H1 (cell line): ENCODE data around the gene RICTOR. TPM values are rescaled to one million over a fixed set of nuclear protein-coding genes. Genes with fewer than 3 reads are reported as not detected.

Experiments
- CTCF ChIA-PET: fragments of 300-600 bp; sonication (Branson Sonifier 250); formaldehyde crosslinking; loops from one replicate; lab custom pipeline; 2021; ENCODE audit not compliant: partially characterized antibody; lab: Charles Lee
- POLR2A ChIA-PET: fragments of 300-600 bp; sonication (Branson Sonifier 250); formaldehyde crosslinking; loops from one replicate; lab custom pipeline; 2021; ENCODE audit warnings: inconsistent platforms; ENCODE audit not compliant: partially characterized antibody; lab: Charles Lee
- DNase-seq, 2 experiments: peaks; one replicate each; pipeline versions ENCODE4 v3.0.0 to v3.0.0-alpha.2; 2010 to 2022; ENCODE audit warnings: low spot score in 2 of 2, low read depth in 1 of 2, mixed read lengths in 1 of 2
- FAIRE-seq: peaks from 2 replicates; lab custom pipeline; 2011; peaks lifted over from hg19 to GRCh38; lab: Jason Lieb, UNC
- H2AFZ ChIP-seq: 2 replicates; pipeline ENCODE4 v1.8.1; 2012; ENCODE audit warnings: low read length, inconsistent platforms
- H2AK5ac ChIP-seq: 2 replicates; pipeline ENCODE4 v1.6.1; 2013; ENCODE audit warnings: low read depth, low read length
- H2BK120ac ChIP-seq: replicated peaks from 2 replicates; pipeline ENCODE3; 2013; ENCODE audit warnings: low read depth, low read length, inconsistent platforms
- H2BK12ac ChIP-seq: 2 replicates; pipeline ENCODE4 v1.6.1; 2013; ENCODE audit warnings: low read depth, low read length
- H2BK15ac ChIP-seq: 2 replicates; pipeline ENCODE4 v1.6.1; 2013; ENCODE audit warnings: low read length
- H2BK20ac ChIP-seq: 2 replicates; pipeline ENCODE4 v1.6.1; 2013; ENCODE audit warnings: low read length
- H2BK5ac ChIP-seq: 2 replicates; pipeline ENCODE4 v1.6.1; 2013; ENCODE audit warnings: low read depth, low read length
- H3K14ac ChIP-seq: 2 replicates; pipeline ENCODE4 v1.6.1; 2013; ENCODE audit warnings: inconsistent platforms; ENCODE audit not compliant: insufficient read length
- H3K18ac ChIP-seq: 2 replicates; pipeline ENCODE4 v1.6.1; 2013; ENCODE audit warnings: low read length; ENCODE audit errors: extremely low read depth
- H3K23ac ChIP-seq: 2 replicates; pipeline ENCODE4 v1.6.1; 2013; ENCODE audit warnings: inconsistent platforms; ENCODE audit not compliant: insufficient read length
- H3K23me2 ChIP-seq: 2 replicates; pipeline ENCODE4 v1.6.1; 2013; ENCODE audit warnings: low read depth, low read length
- H3K27ac ChIP-seq: 2 replicates; pipeline ENCODE4 v1.6.1; 2011; ENCODE audit warnings: low read depth, low read length, inconsistent platforms
- H3K27me3 ChIP-seq, 4 experiments: replicated peaks in 1 of 4; 1 replicate in 1 of 4; 2 replicates in 3 of 4; pipeline versions ENCODE4 v1.6.1 to v1.8.1; 2011 to 2013; ENCODE audit warnings: low read length in 3 of 4, mild to moderate bottlenecking in 3 of 4, inconsistent platforms in 2 of 4, mixed read lengths in 2 of 4, moderate library complexity in 1 of 4; ENCODE audit not compliant: control insufficient read depth in 3 of 4, insufficient read depth in 3 of 4; ENCODE audit errors: extremely low read depth in 1 of 4
- H3K36me3 ChIP-seq, 4 experiments: 2 replicates each; pipeline versions ENCODE4 v1.6.1 to v1.8.1; 2011 to 2013; ENCODE audit warnings: mild to moderate bottlenecking in 4 of 4, low read length in 3 of 4, moderate library complexity in 2 of 4, control low read depth in 1 of 4, inconsistent platforms in 1 of 4; ENCODE audit not compliant: insufficient read depth in 4 of 4, control insufficient read depth in 2 of 4
- H3K4ac ChIP-seq: replicated peaks from 2 replicates; pipeline ENCODE3; 2013; ENCODE audit warnings: low read length, low read depth, mixed read lengths, inconsistent platforms; ENCODE audit not compliant: insufficient read length
- H3K4me1 ChIP-seq, 4 experiments: replicated peaks in 1 of 4; 1 replicate in 1 of 4; 2 replicates in 3 of 4; pipeline versions ENCODE4 v1.6.1 to v1.8.1; 2011 to 2013; ENCODE audit warnings: low read length in 3 of 4, inconsistent platforms in 2 of 4, mixed read lengths in 1 of 4; ENCODE audit not compliant: insufficient read depth in 4 of 4, control insufficient read depth in 3 of 4
- H3K4me2 ChIP-seq, 2 experiments: 2 replicates each; pipeline versions ENCODE4 v1.6.1 to v1.8.1; 2011 to 2013; ENCODE audit warnings: low read depth in 2 of 2, low read length in 2 of 2, control low read depth in 1 of 2, inconsistent platforms in 1 of 2, mild to moderate bottlenecking in 1 of 2; ENCODE audit not compliant: insufficient read depth in 1 of 2
- H3K4me3 ChIP-seq, 4 experiments: fragments of 200-600, 300-600 bp in 1 of 4; sonication (generic), shearing (Covaris generic), sonication (Bioruptor Twin) in 1 of 4; 2 replicates each; pipeline versions ENCODE4 v1.5.1 to v1.8.1; 2011 to 2016; ENCODE audit warnings: low read length in 4 of 4, low read depth in 3 of 4, control low read depth in 2 of 4, inconsistent platforms in 2 of 4, mild to moderate bottlenecking in 2 of 4, mixed read lengths in 1 of 4, moderate library complexity in 1 of 4; ENCODE audit not compliant: insufficient read depth in 2 of 4; ENCODE audit errors: extremely low read depth in 1 of 4
- H3K56ac ChIP-seq: replicated peaks from 2 replicates; pipeline ENCODE3; 2013; ENCODE audit warnings: low read depth, mild to moderate bottlenecking, mixed read lengths, low read length, inconsistent platforms; ENCODE audit not compliant: insufficient read length
- H3K79me1 ChIP-seq: 2 replicates; pipeline ENCODE4 v1.6.1; 2013; ENCODE audit warnings: low read depth, low read length, control low read depth
- H3K79me2 ChIP-seq, 2 experiments: 2 replicates each; pipeline versions ENCODE4 v1.6.1 to v1.8.1; 2012 to 2013; ENCODE audit warnings: low read length in 2 of 2, mild to moderate bottlenecking in 2 of 2, inconsistent platforms in 1 of 2; ENCODE audit not compliant: insufficient read depth in 2 of 2, control insufficient read depth in 1 of 2
- H3K9ac ChIP-seq, 4 experiments: replicated peaks in 1 of 4; 1 replicate in 1 of 4; 2 replicates in 3 of 4; pipeline versions ENCODE4 v1.6.1 to v1.8.1; 2011 to 2013; ENCODE audit warnings: low read depth in 3 of 4, low read length in 3 of 4, control low read depth in 2 of 4, mild to moderate bottlenecking in 2 of 4, moderate library complexity in 2 of 4, inconsistent platforms in 1 of 4; ENCODE audit errors: extremely low read depth in 1 of 4
- H3K9me3 ChIP-seq, 2 experiments: 2 replicates each; pipeline versions ENCODE4 v1.6.1 to v1.8.1; 2012 to 2013; ENCODE audit warnings: mild to moderate bottlenecking in 2 of 2, moderate library complexity in 2 of 2, control low read depth in 1 of 2, inconsistent platforms in 1 of 2, low read depth in 1 of 2, low read length in 1 of 2, mixed read lengths in 1 of 2; ENCODE audit not compliant: insufficient read depth in 2 of 2
- H4K20me1 ChIP-seq, 2 experiments: replicated peaks in 1 of 2; 2 replicates each; pipeline versions ENCODE3 to v1.8.1; 2011 to 2013; ENCODE audit warnings: inconsistent platforms in 2 of 2, low read length in 2 of 2, mild to moderate bottlenecking in 1 of 2; ENCODE audit not compliant: insufficient read depth in 2 of 2, control insufficient read depth in 1 of 2
- H4K5ac ChIP-seq: 2 replicates; pipeline ENCODE4 v1.6.1; 2013; ENCODE audit warnings: low read length, low read depth, mixed read lengths, inconsistent platforms; ENCODE audit not compliant: insufficient read length
- H4K8ac ChIP-seq: 2 replicates; pipeline ENCODE4 v1.8.0; 2013; ENCODE audit warnings: mild to moderate bottlenecking, moderate library complexity, low read length, inconsistent platforms; ENCODE audit not compliant: insufficient read depth; ENCODE audit errors: extremely low read depth
- H4K91ac ChIP-seq: replicated peaks from 2 replicates; pipeline ENCODE3; 2013; ENCODE audit warnings: low read length, mixed read lengths, inconsistent platforms; ENCODE audit not compliant: insufficient read length
- ASH2L ChIP-seq: fragments of 200-600, 300-600 bp; sonication (generic); IDR thresholded peaks from one replicate; pipeline ENCODE4 v1.7.1; 2017; ENCODE audit warnings: low read length
- EP300 ChIP-seq, 2 experiments: IDR thresholded peaks; 1 replicate in 1 of 2; 2 replicates in 1 of 2; pipeline ENCODE4 v1.6.1; 2011 to 2012; ENCODE audit warnings: low read depth in 2 of 2, low read length in 2 of 2, mild to moderate bottlenecking in 2 of 2, borderline replicate concordance in 1 of 2, inconsistent platforms in 1 of 2, moderate library complexity in 1 of 2
- GTF2F1 ChIP-seq: IDR thresholded peaks from 2 replicates; pipeline ENCODE4 v1.6.1; 2012; ENCODE audit warnings: low read depth, low read length, improper control_type of control experiment, borderline replicate concordance
- HDAC2 ChIP-seq, 2 experiments: fragments of 300-600 bp in 1 of 2; sonication (generic) in 1 of 2; IDR thresholded peaks; 2 replicates each; pipeline ENCODE4 v1.6.1; 2011 to 2012; ENCODE audit warnings: low read depth in 2 of 2, low read length in 2 of 2, mild to moderate bottlenecking in 2 of 2, moderate library complexity in 2 of 2, borderline replicate concordance in 1 of 2, inconsistent platforms in 1 of 2
- KDM1A ChIP-seq: fragments of 200-600, 300-600 bp; sonication (generic); IDR thresholded peaks from 2 replicates; pipeline ENCODE4 v1.7.1; 2016; ENCODE audit warnings: mild to moderate bottlenecking, low read length, borderline replicate concordance
- SRF ChIP-seq: IDR thresholded peaks from 2 replicates; pipeline ENCODE4 v1.6.1; 2011; ENCODE audit warnings: mild to moderate bottlenecking, low read depth, low read length, moderate library complexity
- WGBS, 2 experiments: shearing (Covaris generic) in 1 of 2; methylation state at CpG; one replicate each; pipeline versions ENCODE4 v1.1.6 to v1.1.7; 2013 to 2015; ENCODE audit warnings: low lambda C conversion rate in 2 of 2, mixed read lengths in 2 of 2, inconsistent platforms in 1 of 2, low coverage in 1 of 2, missing lambda C conversion rate in 1 of 2; ENCODE audit not compliant: insufficient replicate concordance in 2 of 2, insufficient coverage in 1 of 2, insufficient read length in 1 of 2; ENCODE audit errors: extremely low coverage in 1 of 2, missing lambda C conversion rate in 1 of 2; 5-methylcytosine and 5-hydroxymethylcytosine counted together
- polyA plus RNA-seq, 7 experiments: library from polyadenylated mRNA; depleted of rRNA in 3 of 7; stranded (reverse) in 5 of 7; unstranded in 2 of 7; fragments of >200 nt in 5 of 7; fragments of 200-250 nt in 2 of 7; gene quantifications; 1 replicate in 5 of 7; 2 replicates in 1 of 7; 4 replicates in 1 of 7; pipeline versions ENCODE4 v1.2.1 to v1.2.3, GENCODE V29; 2011 to 2013; ENCODE audit warnings: missing spikeins in 2 of 7, mixed read lengths in 2 of 7
- total RNA-seq: library from RNA; stranded (reverse); fragmentation: NEBNext Ultra II Directional; extraction: Animal tissue kit (Norgen Biotek cat#: 25700); gene quantifications from 2 replicates; pipeline ENCODE4 v1.2.1, GENCODE V29; 2021

Gene RICTOR
- total and polyA plus RNA-seq, 2 of the 8 experiments (the other 6 are each of a cell fraction or from before 2014, with no cell fraction given) = 4.3 to 26.6 TPM

GRCh38 chr5:39055768-39056398 lies 18.3 kb downstream of the RICTOR start:
- no peak overlapping the region for H2BK12ac ChIP-seq
- no peaks in the 10 kb centered on the region for H3K36me3 ChIP-seq
- no peak overlapping the region for H3K4me3 ChIP-seq
- no peak overlapping the region for H2AFZ ChIP-seq
- H2AK5ac ChIP-seq = no peak overlapping the region
- H3K14ac ChIP-seq = no peak overlapping the region
- no peak overlapping the region for H4K8ac ChIP-seq
- no peak overlapping the region for H2BK15ac ChIP-seq
- no peak overlapping the region for H3K9ac ChIP-seq
- H3K79me2 ChIP-seq = peaks cover 0 to 87% of the 10 kb centered on the region in 2 experiments; a peak in 2 of 4 replicates
- CTCF ChIA-PET = interaction anchor here (2.1 kb wide), 1 partner anchor 25 kb away, joined by 5 read pairs; no protein-coding TSS in a partner anchor
- H3K4me2 ChIP-seq = no peak overlapping the region
- H4K20me1 ChIP-seq = no peaks in the 10 kb centered on the region
- WGBS, 2 experiments = 90% methylated on average over 5 of the region's 5 CpGs; no CpG with 5 or more reads in 1 of the 2 experiments
- no peaks in the 10 kb centered on the region; the same call in 1 of the 2 replicates for H3K79me1 ChIP-seq
- FAIRE-seq (no peak), DNase-seq (no peak)
- no peak overlapping the region for H4K5ac ChIP-seq
- TF ChIP-seq ASH2L (no peak), HDAC2 (IDR thresholded peaks at IDR 0.05; ENCODE audit: borderline replicate concordance in 1 of 2, low read depth in 2 of 2, low read length in 2 of 2) (no peak), GTF2F1 (no peak), EP300 (IDR thresholded peaks at IDR 0.05; ENCODE audit: borderline replicate concordance in 1 of 2, low read depth in 2 of 2, low read length in 2 of 2) (no peak), KDM1A (no peak), SRF (no peak)
- H3K4me1 ChIP-seq = no peaks in the 10 kb centered on the region
- H4K91ac ChIP-seq = no peak overlapping the region
- H2BK20ac ChIP-seq = no peak overlapping the region
- H3K56ac ChIP-seq = no peak overlapping the region
- POLR2A ChIA-PET = no interaction called here
- H3K9me3 ChIP-seq = no peaks in the 10 kb centered on the region
- no peak overlapping the region for H2BK120ac ChIP-seq
- H3K23me2 ChIP-seq = no peaks in the 10 kb centered on the region
- no peak overlapping the region for H3K18ac ChIP-seq
- no peak overlapping the region for H3K4ac ChIP-seq
- H3K27ac ChIP-seq = no peak overlapping the region
- no peak overlapping the region for H2BK5ac ChIP-seq
- H3K27me3 ChIP-seq = no peaks in the 10 kb centered on the region
- H3K23ac ChIP-seq = no peak overlapping the region
